ENCODE data around the gene DDX6. TPM values are rescaled to one million over a fixed set of nuclear protein-coding genes. Genes with fewer than 3 reads are reported as not detected.

Gene DDX6
- total and polyA plus RNA-seq, 10 of the 15 experiments (the other 5 are each of a cell fraction or from before 2014, with no cell fraction given), result 6.6 to 119 (median 48.8) TPM

GRCh38 chr11:118705111-118705741 lies 85.7 kb downstream of the DDX6 start (continued):
- TF ChIP-seq ZBTB11 (CRISPR knock-in tag; IDR thresholded peaks at IDR 0.05) (no peak), HSF1 (IDR thresholded peaks at IDR 0.05; ENCODE audit: low read depth, low read length) (no peak), IRF4 (IDR thresholded peaks at IDR 0.05; ENCODE audit: low read depth, low read length) (no peak), IKZF1 (conservative IDR thresholded peaks at IDR 0.05) (0 out of 2 replicates have a peak, but pooled peaks have one; percentile 18)

- RAD21 ChIA-PET (ENCODE audit: unreplicated experiment), result no interaction called here
- CTCF ChIA-PET, result interaction anchor here (0.7 to 1.2 kb wide), 2 partner anchors 14 to 89 kb away, joined by 3 to 4 read pairs; no protein-coding TSS in a partner anchor
Measured at GRCh38 chr11:118703563-118704106, 87.3 kb downstream of the DDX6 start.

More at GRCh38 chr11:118703563-118704106, 87.3 kb downstream of the DDX6 start:
- ChIA-PET POLR2A (interaction anchor here (0.6 kb wide), 1 partner anchor 247 kb away, joined by 6 read pairs; no protein-coding TSS in a partner anchor), SMC1A (ENCODE audit: uncharacterized antibody, unreplicated experiment) (interaction anchor here (1.2 kb wide), 1 partner anchor 8 kb away, joined by 3 read pairs; no protein-coding TSS in a partner anchor)
- DNase-seq (ENCODE audit: low read depth, low spot score), result no peak
- 65% methylated on average over 5 of the region's 5 CpGs for WGBS (ENCODE audit: insufficient coverage, insufficient replicate concordance, low lambda C conversion rate, missing lambda C conversion rate)
- H3K9me3 ChIP-seq (replicated peaks; ENCODE audit: control insufficient read depth, insufficient read depth, low read length), result peaks cover 4% of the 10 kb centered on the region; the same call in 1 of the 3 replicates
- in situ Hi-C loops (cut with MboI), result no loop called here
- no peaks in the 10 kb centered on the region for H3K36me3 ChIP-seq (ENCODE audit: control insufficient read depth in 2 of 2, insufficient read depth in 2 of 2, low read length in 1 of 2)
- H3K4me1 ChIP-seq (ENCODE audit: control insufficient read depth, insufficient read depth, low read length), result peaks cover 21% of the 10 kb centered on the region
- TF ChIP-seq REST (IDR thresholded peaks at IDR 0.05; ENCODE audit: low read depth, low read length) (peak; percentile 51; the same call in 1 of the 2 replicates), CREM (IDR thresholded peaks at IDR 0.05; ENCODE audit: low read depth) (no peak)
- FAIRE-seq, result no peak
- H3K79me2 ChIP-seq (ENCODE audit: control insufficient read depth, insufficient read depth, low read length), result no peaks in the 10 kb centered on the region
- H3K4me2 ChIP-seq (ENCODE audit: control insufficient read depth, insufficient read depth), result no peak overlapping the region
- no peak overlapping the region for H3K4me3 ChIP-seq
- H3K27me3 ChIP-seq (replicated peaks in 1 of 2; ENCODE audit: control insufficient read depth in 2 of 2, insufficient read depth in 2 of 2, low read length in 1 of 2), result no peaks in the 10 kb centered on the region
- H3K27ac ChIP-seq (ENCODE audit: control insufficient read depth, insufficient read depth), result no peak overlapping the region
- no peak overlapping the region for H2AFZ ChIP-seq (ENCODE audit: control insufficient read depth, low read depth, low read length)
- H4K20me1 ChIP-seq (ENCODE audit: control insufficient read depth, insufficient read depth), result no peaks in the 10 kb centered on the region
- ATAC-seq, result peak; percentile 64
- no TSS peak for BruUV-seq (replicated peaks)
- no peak overlapping the region for H3K9ac ChIP-seq (ENCODE audit: control insufficient read depth, insufficient read depth, low read length)
- intact Hi-C loops (cut with micrococcal nuclease; ENCODE audit: unreplicated experiment), result no loop called here
